DMS114 treated with DMSO at 0.1 percent for 48 hours (cell line): ENCODE data around the gene SEC24C.

ENCODE experiments used
- DNase-seq: peaks from one replicate; lab custom pipeline; 2025; ENCODE audit not compliant: unreplicated experiment; lab: John Stamatoyannopoulos, UW

Gene SEC24C

GRCh38 chr10:73809061-73809818, 65.1 kb downstream of the SEC24C start:
- DNase-seq, result no peak

- no peak for DNase-seq
Observed at GRCh38 chr10:73810358-73810734, 66.2 kb downstream of the SEC24C start.

GRCh38 chr10:73810735-73811465, 66.7 kb downstream of the SEC24C start:
- DNase-seq, result no peak

GRCh38 chr10:73812657-73813056, 68.5 kb downstream of the SEC24C start:
- DNase-seq, result no peak

- no peak for DNase-seq
Observed at GRCh38 chr10:73813333-73813732, 69.2 kb downstream of the SEC24C start.

- no peak for DNase-seq
Observed at GRCh38 chr10:73814276-73814895, 70.2 kb downstream of the SEC24C start.

GRCh38 chr10:73814896-73815718, 70.9 kb downstream of the SEC24C start:
- DNase-seq, result no peak

- no peak for DNase-seq
Observed at GRCh38 chr10:73815719-73816030, 71.5 kb downstream of the SEC24C start.

- no peak for DNase-seq
Observed at GRCh38 chr10:73816917-73817729, 73.0 kb downstream of the SEC24C start.

- no peak for DNase-seq
Observed at GRCh38 chr10:73817826-73818225, 73.7 kb downstream of the SEC24C start.

- no peak for DNase-seq
Observed at GRCh38 chr10:73818402-73818801, 74.2 kb downstream of the SEC24C start.

- no peak for DNase-seq
Observed at GRCh38 chr10:73819081-73819480, 74.9 kb downstream of the SEC24C start.

GRCh38 chr10:73819513-73820093, 75.4 kb downstream of the SEC24C start:
- DNase-seq, result no peak
